Mononuclear cell (primary cell): ENCODE measurements around the gene VPS52. TPM values are rescaled to one million over a fixed set of nuclear protein-coding genes. Genes with fewer than 3 reads are reported as not detected.
"Not testable (repeated sequence)": the region's sequence is repeated elsewhere in the genome, so short reads cannot be mapped to it uniquely, and the experiment has no call there.

Experiments used
- H3K27me3 ChIP-seq: 2 replicates; pipeline ENCODE4 v1.6.0; 2011; ENCODE audit warnings: low read length, control low read depth; ENCODE audit not compliant: insufficient read depth
- H3K4me1 ChIP-seq: 2 replicates; pipeline ENCODE4 v1.5.1; 2011; ENCODE audit warnings: mild to moderate bottlenecking, low read length, control low read depth; ENCODE audit not compliant: insufficient read depth
- H3K4me3 ChIP-seq: 2 replicates; pipeline ENCODE4 v1.5.1; 2011; ENCODE audit warnings: mild to moderate bottlenecking, low read length, moderate library complexity
- H3K9me3 ChIP-seq: 2 replicates; pipeline ENCODE4 v1.5.1; 2011; ENCODE audit warnings: low read depth, mild to moderate bottlenecking, control low read depth, low read length
- total RNA-seq: library from RNA; depleted of rRNA; stranded (reverse); fragments of >200 nt; gene quantifications from one replicate; pipeline ENCODE4 v1.2.3, GENCODE V29; 2012

Gene VPS52
- total RNA-seq, 1 donor: 27.8 TPM

DNA sequence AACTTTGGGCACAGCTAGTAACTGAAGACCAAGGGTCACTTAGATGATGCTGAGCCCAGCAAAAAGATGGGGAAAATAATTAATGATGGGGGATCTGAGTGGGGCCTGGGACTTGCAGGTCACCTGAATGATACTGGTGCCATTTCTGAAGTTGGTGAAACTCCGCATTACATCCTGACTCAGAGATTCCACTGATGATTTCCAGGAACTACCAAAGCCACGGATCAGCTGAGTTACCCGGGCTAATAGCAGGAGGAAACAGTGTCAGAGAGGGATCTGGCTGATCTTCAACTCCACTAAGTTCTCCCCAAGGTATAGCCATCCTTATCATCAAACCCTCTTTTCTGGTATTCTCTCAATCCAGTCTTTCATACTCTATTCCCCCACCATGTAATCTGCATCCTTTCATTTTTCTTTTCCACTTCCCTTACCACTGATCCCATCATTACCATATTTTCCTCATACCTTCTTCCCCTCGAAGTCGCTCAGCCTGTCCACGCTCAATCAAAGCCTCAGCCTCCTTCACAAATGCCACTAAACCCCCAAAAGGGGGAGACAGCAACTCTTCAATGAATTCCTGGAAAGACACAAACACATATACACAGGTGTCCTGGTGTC lies 20.2 kb downstream of the VPS52 start:
- Histone ChIP-seq H3K9me3 (no peaks in the 10 kb centered on the region), H3K4me1 (peaks cover 28% of the 10 kb centered on the region), H3K27me3 (no peaks in the 10 kb centered on the region), H3K4me3 (no peak overlapping the region)

DNA sequence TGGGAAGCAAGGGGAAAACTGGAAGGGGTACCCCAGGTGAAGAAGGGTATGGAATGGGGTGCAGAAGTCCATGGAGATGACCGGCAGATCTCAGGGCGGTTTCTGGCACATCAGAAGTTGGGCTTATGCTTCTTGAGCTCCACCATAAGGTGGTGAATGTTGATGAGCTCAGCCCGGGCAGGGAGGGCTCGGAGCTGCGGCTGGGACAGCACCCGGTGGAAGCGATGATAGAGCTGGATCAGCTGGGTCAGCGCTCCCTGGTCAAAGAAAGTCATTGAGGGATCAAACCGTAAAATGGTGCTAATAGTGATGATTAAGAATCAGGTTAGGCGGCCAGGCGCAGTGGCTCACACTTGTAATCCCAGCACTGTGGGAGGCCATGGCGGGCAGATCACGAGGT lies 20.9 kb downstream of the VPS52 start:
- H3K4me3 ChIP-seq: no peak overlapping the region
- peaks cover 28% of the 10 kb centered on the region for H3K4me1 ChIP-seq
- no peaks in the 10 kb centered on the region for H3K27me3 ChIP-seq
- H3K9me3 ChIP-seq: no peaks in the 10 kb centered on the region

DNA sequence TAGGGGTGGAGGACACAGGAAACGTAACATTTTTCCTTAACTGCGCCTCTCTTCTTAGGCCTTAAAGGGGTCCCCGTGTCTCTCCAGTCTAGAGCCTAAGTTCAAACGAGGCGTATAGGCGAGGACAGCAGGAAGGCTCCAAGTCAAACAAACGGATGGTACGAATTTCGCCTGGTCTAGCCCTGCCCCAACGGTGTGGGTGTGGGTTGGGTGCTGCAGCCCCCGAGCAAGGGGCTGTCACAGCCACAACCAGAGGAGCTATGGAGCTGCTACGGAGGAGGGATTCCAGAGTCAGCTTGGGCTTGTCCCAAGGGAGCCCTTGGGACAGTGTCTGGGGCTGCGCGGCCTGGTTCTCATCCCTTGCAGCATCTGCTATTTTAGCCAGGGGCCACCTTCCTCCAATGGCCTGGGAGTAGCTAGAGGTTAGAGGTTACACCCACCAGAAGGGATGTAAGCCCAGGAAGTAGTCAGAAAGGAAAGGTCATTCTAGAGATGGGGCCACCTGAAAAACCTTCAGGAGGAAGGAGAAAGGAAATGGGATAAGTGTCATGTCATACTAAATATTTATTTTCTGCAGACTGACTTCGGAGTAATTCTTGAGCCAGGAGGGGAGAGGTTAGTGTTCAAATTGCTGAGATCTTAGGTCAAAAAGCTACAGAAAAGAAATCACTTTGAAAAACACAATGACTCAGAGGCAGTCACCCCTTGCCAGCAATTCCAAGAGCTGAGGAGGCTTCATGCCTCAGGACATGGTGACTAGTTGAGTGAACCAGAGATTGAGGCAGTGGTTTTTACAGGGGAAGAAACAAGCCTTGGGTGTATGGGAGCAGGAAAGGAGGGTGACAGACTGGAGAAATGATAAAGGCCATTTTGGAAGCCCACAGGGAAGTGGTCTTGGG lies 21.7 kb downstream of the VPS52 start:
- H3K9me3 ChIP-seq: no peaks in the 10 kb centered on the region
- H3K4me3 ChIP-seq: peak overlapping the region; percentile 44
- H3K4me1 ChIP-seq: peaks cover 28% of the 10 kb centered on the region

DNA sequence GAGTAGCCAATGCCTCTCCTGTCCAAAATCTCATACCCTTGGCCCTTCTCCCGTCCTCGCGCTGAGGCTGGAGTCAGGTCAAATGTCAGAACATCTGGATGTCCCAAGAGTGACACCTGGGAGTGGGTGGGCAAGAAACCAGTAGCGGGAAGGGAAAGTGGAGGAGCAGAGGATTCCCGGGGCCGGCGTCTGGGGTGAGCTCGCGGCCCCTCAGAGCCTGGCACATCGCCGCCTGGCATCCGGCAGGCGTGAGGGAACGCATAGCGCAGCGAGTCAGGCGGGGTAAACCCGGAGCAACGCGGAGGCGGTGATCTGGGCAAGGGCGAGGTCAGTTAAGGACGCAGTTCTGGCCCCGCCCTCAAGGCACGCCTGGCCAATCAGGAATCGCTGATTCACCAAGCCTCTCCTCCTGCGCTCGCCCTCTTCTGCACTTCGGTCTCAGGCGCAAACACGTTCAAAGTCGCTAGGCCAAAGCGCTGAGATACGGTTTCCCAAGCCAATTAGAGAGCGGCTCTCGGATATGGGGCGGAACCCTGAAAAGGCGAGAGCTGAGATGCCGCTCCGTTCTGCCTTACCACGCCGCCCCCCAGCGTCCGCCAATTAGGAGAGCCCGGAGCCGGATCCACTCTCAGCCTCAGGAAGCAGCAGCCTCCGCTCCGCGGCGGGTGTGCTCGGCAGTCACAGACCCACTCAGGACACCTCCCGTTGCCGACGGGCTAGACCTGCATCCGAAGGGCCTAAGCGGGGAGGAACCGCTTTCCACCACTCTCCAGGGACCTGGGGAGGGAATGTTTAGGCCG lies 22.5 kb downstream of the VPS52 start:
- Histone ChIP-seq H3K4me1 (peaks cover 28% of the 10 kb centered on the region), H3K27me3 (no peaks in the 10 kb centered on the region), H3K9me3 (no peaks in the 10 kb centered on the region), H3K4me3 (peak overlapping the region; percentile 44)

More for the DNA sequence above, 21.7 kb downstream of the VPS52 start:
- no peaks in the 10 kb centered on the region for H3K27me3 ChIP-seq

DNA sequence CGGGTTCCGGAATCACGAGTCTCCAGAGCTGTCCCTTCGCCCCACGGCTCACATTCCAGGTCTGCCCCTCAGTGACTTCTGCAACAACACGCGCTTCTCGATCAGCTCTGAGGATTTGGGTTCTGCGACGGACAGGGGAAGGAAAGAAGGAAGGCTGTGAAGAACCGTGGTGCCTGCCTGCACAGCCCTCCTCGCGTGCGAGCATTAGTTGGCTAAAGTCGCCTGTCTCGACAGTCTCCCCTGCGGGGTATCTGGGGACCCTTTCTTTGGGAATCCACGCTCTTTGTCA lies 23.1 kb downstream of the VPS52 start:
- Histone ChIP-seq H3K27me3 (no peaks in the 10 kb centered on the region), H3K9me3 (no peaks in the 10 kb centered on the region), H3K4me3 (peak overlapping the region; percentile 44), H3K4me1 (peaks cover 28% of the 10 kb centered on the region)

DNA sequence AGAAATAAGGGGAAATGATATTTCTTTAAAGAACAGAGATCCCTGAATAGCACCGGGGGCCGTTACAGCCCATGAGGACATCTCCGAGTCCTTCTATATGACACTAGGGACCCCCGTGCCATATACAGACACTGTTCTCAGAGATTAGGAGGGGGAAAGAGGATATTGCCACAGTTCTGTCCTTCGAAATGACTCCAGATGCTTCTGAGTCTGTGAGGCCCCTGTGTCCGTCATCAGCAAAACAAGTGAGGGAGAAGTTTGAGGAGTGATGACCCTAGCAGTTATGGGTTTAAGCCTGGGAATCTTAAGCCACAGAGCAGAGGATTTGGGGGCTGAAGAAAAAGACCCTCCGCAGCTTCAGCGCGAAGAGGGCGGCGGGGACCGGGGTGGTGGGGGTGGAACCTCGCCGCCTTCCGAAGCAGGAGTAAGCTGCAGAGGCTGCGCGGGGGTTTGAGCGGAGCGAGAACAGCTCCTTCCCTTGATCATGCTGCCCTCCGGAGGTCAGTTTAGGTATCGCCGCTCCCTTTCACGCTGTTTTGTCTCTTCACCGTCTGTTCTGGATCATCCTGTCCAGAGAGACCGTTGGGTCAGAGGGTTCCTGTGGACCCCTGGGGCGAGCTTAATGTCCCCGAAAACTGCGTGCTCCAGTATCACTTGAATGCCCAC lies 23.6 kb downstream of the VPS52 start:
- Histone ChIP-seq H3K4me1 (peaks cover 28% of the 10 kb centered on the region), H3K4me3 (peak overlapping the region; percentile 44), H3K27me3 (no peaks in the 10 kb centered on the region), H3K9me3 (no peaks in the 10 kb centered on the region)

DNA sequence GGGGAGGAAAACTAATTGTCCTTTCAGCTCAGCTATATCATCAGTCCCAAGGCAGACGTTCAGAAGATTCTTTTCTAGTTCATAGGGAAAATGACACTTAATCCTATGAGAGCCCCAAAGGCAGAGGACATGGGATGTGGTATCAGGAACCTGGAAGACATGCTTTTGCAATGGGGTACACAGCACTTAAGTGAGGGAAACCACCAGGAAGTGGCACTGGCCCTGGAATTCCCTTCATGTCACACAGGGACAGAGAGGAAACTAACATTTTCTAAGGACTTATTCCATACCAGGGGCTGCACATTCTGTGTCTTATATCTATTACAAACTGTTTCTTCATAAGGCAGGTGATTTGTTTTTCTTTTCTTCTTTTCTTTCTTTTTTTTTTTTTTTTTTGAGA lies 28.2 kb downstream of the VPS52 start:
- Histone ChIP-seq H3K9me3 (no peaks in the 10 kb centered on the region), H3K4me3 (no peak overlapping the region), H3K27me3 (no peaks in the 10 kb centered on the region), H3K4me1 (peaks cover 7% of the 10 kb centered on the region)

DNA sequence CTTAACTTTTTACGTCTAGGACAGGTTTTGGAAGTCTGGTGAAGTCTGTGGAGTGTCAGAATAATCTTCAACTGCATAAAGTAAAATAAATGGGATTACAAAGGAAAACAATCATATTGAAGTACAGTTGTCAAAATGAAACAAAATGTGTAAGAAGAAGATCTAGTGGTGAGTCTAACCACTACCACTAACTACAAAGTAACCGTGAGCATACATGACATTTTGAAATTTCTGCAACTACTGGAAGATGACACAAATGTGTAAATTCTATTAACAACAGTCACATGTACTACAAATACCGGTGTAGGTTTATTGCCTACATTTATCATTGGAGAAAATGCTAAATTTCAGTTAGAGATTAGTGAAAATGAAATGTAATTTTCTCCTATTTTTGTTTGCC lies 29.7 kb downstream of the VPS52 start:
- Histone ChIP-seq H3K9me3 (no peaks in the 10 kb centered on the region), H3K27me3 (no peaks in the 10 kb centered on the region), H3K4me1 (no peaks in the 10 kb centered on the region), H3K4me3 (no peak overlapping the region)

DNA sequence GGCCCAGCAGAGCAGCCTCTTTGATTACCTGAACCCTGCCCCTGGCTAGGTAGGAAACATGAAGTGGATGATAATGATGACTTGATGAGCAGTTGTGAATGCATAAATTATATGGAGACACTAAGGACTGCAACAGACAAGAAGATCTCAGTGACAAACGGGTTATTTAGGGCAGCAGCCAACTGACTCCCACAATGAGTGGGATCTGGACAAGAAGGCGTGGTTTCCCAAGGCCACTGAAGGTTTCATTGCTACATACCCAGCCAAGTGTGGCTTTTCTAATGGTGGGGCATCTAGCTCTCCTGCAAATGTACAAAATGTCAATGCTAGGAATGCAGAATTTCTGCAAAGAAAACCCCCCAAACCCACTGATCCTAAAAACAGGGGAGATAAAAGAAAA lies 33.9 kb downstream of the VPS52 start:
- Histone ChIP-seq H3K4me1 (no peaks in the 10 kb centered on the region), H3K27me3 (peaks cover 2% of the 10 kb centered on the region), H3K9me3 (no peaks in the 10 kb centered on the region), H3K4me3 (no peak overlapping the region)

DNA sequence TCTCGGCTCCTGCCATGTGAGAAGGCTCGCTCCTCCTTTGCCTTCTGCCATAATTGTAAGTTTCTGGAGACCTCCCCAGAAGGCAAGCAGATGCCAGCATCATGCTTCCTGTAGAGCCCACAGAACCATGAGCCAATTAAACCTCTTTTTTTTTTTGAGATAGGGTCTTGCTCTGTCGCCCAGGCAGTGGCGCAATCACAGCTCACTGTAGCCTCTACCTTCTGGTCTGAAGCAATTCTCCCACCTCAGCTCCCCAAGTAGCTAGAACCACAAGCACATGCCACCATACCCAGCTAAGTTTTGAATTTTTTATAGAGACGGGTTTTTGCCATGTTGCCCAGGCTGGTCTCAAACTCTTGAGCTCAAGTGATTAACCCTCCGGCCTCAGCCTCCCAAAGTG lies 34.8 kb downstream of the VPS52 start:
- Histone ChIP-seq H3K27me3 (peaks cover 2% of the 10 kb centered on the region), H3K4me1 (no peaks in the 10 kb centered on the region), H3K4me3 (no peak overlapping the region), H3K9me3 (no peaks in the 10 kb centered on the region)

DNA sequence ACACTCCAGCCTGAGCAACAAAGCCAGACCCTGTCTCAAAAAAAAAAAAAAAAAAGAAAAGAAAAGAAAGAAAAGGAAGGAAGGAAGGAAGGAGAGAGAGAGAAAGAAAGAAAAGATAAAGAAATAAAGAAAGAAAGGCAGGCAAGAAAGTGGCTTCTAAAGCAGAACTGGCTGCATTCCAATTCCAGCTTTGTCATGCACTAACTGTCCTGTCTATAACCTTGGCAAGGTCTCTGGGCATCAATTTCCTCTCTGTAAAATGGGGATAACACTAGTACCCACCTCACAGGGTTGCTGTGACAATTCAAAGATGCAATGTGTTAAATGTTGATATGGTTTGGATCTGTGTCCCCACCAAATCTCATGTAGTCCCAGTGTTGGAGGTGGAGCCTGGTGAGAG lies 35.3 kb downstream of the VPS52 start:
- Histone ChIP-seq H3K4me3 (no peak overlapping the region), H3K4me1 (no peaks in the 10 kb centered on the region), H3K9me3 (no peaks in the 10 kb centered on the region), H3K27me3 (peaks cover 2% of the 10 kb centered on the region)

DNA sequence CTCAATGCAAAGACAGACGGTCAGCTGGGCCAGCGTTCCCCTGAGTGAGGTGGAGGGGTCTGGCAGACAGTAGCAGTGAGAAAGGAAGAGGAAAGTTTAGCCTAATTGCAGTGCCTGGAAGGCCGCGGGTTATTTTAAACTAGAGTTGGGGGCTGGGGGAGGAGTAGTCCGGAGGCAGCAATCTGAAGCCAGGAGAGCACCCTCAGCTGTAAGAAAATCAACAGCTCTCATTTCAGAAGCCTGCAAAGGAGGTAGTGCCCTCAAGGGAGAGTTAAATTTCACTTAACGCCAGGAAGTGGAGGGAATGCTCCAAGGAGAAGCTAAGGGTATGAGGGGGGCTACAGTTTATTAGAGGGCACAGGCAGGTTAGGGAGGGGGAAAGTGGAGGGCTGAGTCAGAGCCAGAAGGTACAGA lies 36.4 kb downstream of the VPS52 start:
- Histone ChIP-seq H3K4me3 (no peak overlapping the region), H3K4me1 (no peaks in the 10 kb centered on the region), H3K27me3 (peaks cover 2% of the 10 kb centered on the region), H3K9me3 (no peaks in the 10 kb centered on the region)

DNA sequence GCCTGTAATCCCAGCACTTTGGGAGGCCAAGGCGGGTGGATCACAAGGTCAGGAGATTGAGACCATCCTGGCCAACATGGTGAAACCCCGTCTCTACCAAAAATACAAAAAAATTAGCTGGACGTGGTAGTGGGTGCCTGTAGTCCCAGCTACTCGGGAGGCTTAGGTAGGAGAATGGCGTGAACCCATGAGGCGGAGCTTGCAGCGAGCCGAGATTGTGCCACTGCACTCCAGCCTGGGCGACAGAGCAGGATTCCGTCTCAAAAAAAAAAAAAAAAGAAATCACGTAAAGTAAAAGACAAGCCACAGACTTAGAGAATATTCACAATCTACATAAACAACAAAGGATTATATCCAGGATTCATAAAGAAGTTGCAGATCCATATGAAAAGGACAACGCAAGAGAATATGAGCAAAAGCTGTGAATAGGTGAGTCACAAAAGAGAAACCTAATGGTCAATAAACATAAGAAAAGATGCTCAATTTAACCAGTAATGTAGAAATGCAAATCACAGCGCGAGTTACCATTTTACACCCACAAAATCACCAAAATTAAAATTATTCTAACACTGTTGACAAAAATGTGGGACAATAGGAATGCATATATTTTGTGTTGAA lies 45.1 kb downstream of the VPS52 start:
- H3K27me3 ChIP-seq: peaks cover 46% of the 10 kb centered on the region
- not testable (repeated sequence) for H3K4me3 ChIP-seq, H3K9me3 ChIP-seq, H3K4me1 ChIP-seq

DNA sequence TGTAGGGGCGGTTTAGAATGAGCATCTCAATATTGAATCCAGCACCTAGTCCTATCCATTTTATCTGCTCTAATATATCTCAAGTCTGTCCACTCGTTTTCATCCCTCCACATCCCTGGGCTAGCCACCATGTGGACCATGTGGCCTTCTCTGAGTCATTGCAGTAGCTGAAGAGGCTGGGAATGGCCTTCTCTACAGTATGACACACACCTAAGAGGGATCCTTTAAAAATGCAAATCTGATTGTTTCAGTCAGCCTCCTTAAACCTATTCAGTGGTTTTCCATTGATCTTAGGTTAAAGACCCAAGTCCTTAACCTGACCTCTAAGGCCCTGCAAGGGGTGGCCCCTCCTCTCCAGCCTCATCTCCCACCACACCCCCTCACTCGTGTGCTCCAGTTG lies 54.0 kb downstream of the VPS52 start:
- no peaks in the 10 kb centered on the region for H3K9me3 ChIP-seq
- H3K27me3 ChIP-seq: peaks cover 21% of the 10 kb centered on the region
- H3K4me1 ChIP-seq: peaks cover 14% of the 10 kb centered on the region
- H3K4me3 ChIP-seq: no peak overlapping the region
